Measurements from ENCODE around the gene YWHAE. TPM values are rescaled to one million over a fixed set of nuclear protein-coding genes. Genes with fewer than 3 reads are reported as not detected.

Gene YWHAE
- total and polyA plus RNA-seq, 2 donors (not counting 1 experiment from before 2014, with no cell fraction given): 364 to 1,742 TPM

- Histone ChIP-seq H3K27ac (ENCODE audit: insufficient read depth, low read length) (no peak overlapping the region), H4K20me1 (ENCODE audit: control insufficient read depth, extremely low read depth, insufficient read depth, low read length) (no peaks in the 10 kb centered on the region), H3K27me3 (ENCODE audit: control insufficient read depth, insufficient read depth, low read length) (no peaks in the 10 kb centered on the region), H3K4me3 (replicated peaks in 1 of 4; ENCODE audit: control extremely low read depth in 1 of 4, insufficient read depth in 1 of 4, low read depth in 3 of 4, low read length in 4 of 4) (no peak overlapping the region), H3K36me3 (ENCODE audit: control insufficient read depth, insufficient read depth, low read length) (peaks cover 2% of the 10 kb centered on the region), H3K9me3 (ENCODE audit: control insufficient read depth, insufficient read depth, low read depth, low read length) (no peaks in the 10 kb centered on the region), H3K4me2 (ENCODE audit: extremely low read depth, insufficient read depth, low read length) (no peak overlapping the region), H3K9ac (ENCODE audit: insufficient read depth, low read length) (no peak overlapping the region), H3K4me1 (ENCODE audit: control insufficient read depth, extremely low read depth, insufficient read depth, low read length) (peaks cover 2% of the 10 kb centered on the region), H2AFZ (ENCODE audit: low read length) (no peak overlapping the region), H3K79me2 (ENCODE audit: control insufficient read depth, insufficient read depth, low read length) (peaks cover 85% of the 10 kb centered on the region)
- TF ChIP-seq CTCF (conservative IDR thresholded peaks at IDR 0.05 in 1 of 2, IDR thresholded peaks at IDR 0.05 in 1 of 2; ENCODE audit: low read depth in 1 of 2, low read length in 2 of 2): no peak
- DNase-seq (ENCODE audit: low read depth in 2 of 2): no peak
Measured at GRCh38 chr17:1440921-1441320, 40.9 kb upstream of the YWHAE start.

GRCh38 chr17:1438593-1439083 is 38.6 kb upstream of the YWHAE start:
- no peak overlapping the region for H3K4me2 ChIP-seq (ENCODE audit: extremely low read depth, insufficient read depth, low read length)

DNA sequence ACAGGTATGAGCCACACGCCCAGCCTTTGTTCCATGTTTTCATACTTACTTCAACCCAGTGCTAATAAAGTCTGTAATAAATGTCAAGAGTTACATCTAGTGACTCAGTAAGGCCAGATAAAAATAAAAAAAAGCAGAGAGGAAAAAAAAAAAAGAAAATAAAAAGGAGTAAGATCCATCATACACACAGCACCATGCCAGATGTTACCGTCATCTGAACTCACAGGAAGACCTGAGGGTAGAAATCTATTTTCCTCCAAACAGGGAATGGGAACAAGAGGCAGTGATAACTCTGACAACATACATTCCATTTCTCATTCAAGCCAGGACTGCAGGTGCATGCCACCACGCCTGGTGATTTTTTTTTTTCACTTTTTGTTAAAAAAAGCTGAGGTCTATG is 35.3 kb upstream of the YWHAE start:
- Histone ChIP-seq H3K79me2 (ENCODE audit: control insufficient read depth, insufficient read depth, low read length) (peaks cover 82% of the 10 kb centered on the region), H4K20me1 (ENCODE audit: control insufficient read depth, extremely low read depth, insufficient read depth, low read length) (peaks cover 2% of the 10 kb centered on the region), H3K9me3 (ENCODE audit: control insufficient read depth, insufficient read depth, low read depth, low read length) (no peaks in the 10 kb centered on the region), H3K4me2 (ENCODE audit: extremely low read depth, insufficient read depth, low read length) (no peak overlapping the region), H2AFZ (ENCODE audit: low read length) (no peak overlapping the region), H3K27me3 (ENCODE audit: control insufficient read depth, insufficient read depth, low read length) (no peaks in the 10 kb centered on the region), H3K4me3 (replicated peaks in 1 of 4; ENCODE audit: control extremely low read depth in 1 of 4, insufficient read depth in 1 of 4, low read depth in 3 of 4, low read length in 4 of 4) (no peak overlapping the region), H3K4me1 (ENCODE audit: control insufficient read depth, extremely low read depth, insufficient read depth, low read length) (peaks cover 2% of the 10 kb centered on the region), H3K27ac (ENCODE audit: insufficient read depth, low read length) (no peak overlapping the region), H3K36me3 (ENCODE audit: control insufficient read depth, insufficient read depth, low read length) (peaks cover 8% of the 10 kb centered on the region), H3K9ac (ENCODE audit: insufficient read depth, low read length) (no peak overlapping the region)
- TF ChIP-seq EZH2 (IDR thresholded peaks at IDR 0.05; ENCODE audit: low read length, missing control alignments): no peak
- no peak for TF ChIP-seq CTCF (conservative IDR thresholded peaks at IDR 0.05 in 1 of 2, IDR thresholded peaks at IDR 0.05 in 1 of 2; ENCODE audit: low read depth in 1 of 2, low read length in 2 of 2)
- no peak for DNase-seq (ENCODE audit: low read depth in 2 of 2)

More at GRCh38 chr17:1438593-1439083, 38.6 kb upstream of the YWHAE start:
- Histone ChIP-seq H3K36me3 (ENCODE audit: control insufficient read depth, insufficient read depth, low read length) (peaks cover 2% of the 10 kb centered on the region), H3K9ac (ENCODE audit: insufficient read depth, low read length) (no peak overlapping the region), H3K4me1 (ENCODE audit: control insufficient read depth, extremely low read depth, insufficient read depth, low read length) (peaks cover 2% of the 10 kb centered on the region), H3K27ac (ENCODE audit: insufficient read depth, low read length) (peak overlapping the region; percentile 13), H3K27me3 (ENCODE audit: control insufficient read depth, insufficient read depth, low read length) (no peaks in the 10 kb centered on the region), H3K79me2 (ENCODE audit: control insufficient read depth, insufficient read depth, low read length) (peaks cover 85% of the 10 kb centered on the region), H4K20me1 (ENCODE audit: control insufficient read depth, extremely low read depth, insufficient read depth, low read length) (no peaks in the 10 kb centered on the region), H3K4me3 (replicated peaks in 1 of 4; ENCODE audit: control extremely low read depth in 1 of 4, insufficient read depth in 1 of 4, low read depth in 3 of 4, low read length in 4 of 4) (no peak overlapping the region), H2AFZ (ENCODE audit: low read length) (no peak overlapping the region), H3K9me3 (ENCODE audit: control insufficient read depth, insufficient read depth, low read depth, low read length) (no peaks in the 10 kb centered on the region)
- TF ChIP-seq CTCF (conservative IDR thresholded peaks at IDR 0.05 in 1 of 2, IDR thresholded peaks at IDR 0.05 in 1 of 2; ENCODE audit: low read depth in 1 of 2, low read length in 2 of 2): no peak
- TF ChIP-seq EZH2 (IDR thresholded peaks at IDR 0.05; ENCODE audit: low read length, missing control alignments): no peak
- DNase-seq (ENCODE audit: low read depth in 2 of 2): peak; percentile 64 to 66
